Activated CD4-positive, alpha-beta T cell treated with anti-CD3 and anti-CD28 coated beads for 24 hours (primary cell): ENCODE results near the gene TAF7.
"Not testable (repeated sequence)": the region's sequence is repeated elsewhere in the genome, so short reads cannot be mapped to it uniquely, and the experiment has no call there.

ENCODE experiments used
- DNase-seq, 2 donors: peaks; one replicate each; pipeline ENCODE4 v3.0.0-alpha.2; 2020; ENCODE audit warnings: low read depth in 2 of 2

The TAF7 gene

DNA sequence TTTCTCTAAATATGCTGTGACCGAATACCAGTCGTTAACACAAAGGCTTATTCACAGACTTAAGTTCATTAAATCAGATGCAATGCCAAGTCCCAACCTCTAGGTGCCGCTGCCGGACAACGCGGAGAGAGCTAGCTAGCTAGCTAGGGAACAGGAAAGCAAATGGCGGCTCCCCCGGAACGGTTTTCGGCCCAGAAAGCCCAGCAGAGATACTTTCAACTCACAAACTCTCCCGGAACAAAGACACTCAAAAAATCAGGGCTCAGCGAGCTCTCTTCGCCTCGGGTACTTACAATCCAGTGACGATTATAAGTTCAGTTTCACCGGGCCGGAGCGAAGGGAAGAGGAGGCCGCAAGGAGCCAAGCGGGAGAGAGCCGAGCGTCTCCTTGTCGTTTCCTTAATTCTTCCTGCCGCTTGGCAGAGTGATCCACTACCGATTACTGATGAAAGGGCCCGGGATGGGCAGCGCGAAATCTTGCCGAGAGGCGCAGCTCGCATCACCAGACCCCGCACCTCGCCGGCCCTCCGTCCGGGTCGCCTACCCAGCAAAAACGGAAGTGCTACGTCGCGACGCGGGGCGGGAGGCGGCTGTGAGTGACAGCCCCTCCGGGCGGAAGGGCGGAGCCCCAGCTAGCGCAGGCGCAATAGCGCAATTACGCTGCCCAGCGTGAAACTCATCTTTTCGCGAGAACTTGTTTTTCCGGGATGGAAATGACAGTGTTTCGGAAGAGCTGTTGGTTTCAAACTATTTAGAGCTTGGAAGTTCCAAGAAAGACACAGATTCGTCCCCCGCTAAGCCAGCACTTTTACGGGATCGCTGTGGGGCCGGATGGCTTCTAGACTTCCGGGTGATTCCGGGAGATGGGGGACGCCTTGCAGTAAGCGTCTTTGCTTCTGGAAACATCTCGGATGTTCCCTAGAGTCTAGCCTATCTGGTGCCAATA lies at the start of gene TAF7:
TAF7 (minus strand) TSS at position 560 of the 945 bp plus-strand sequence. CDS start 740 bp downstream, outside the sequence.
- peak; percentile 82 to 86 for DNase-seq

GRCh38 chr5:141366016-141366896 lies 45.7 kb upstream of the TAF7 start:
- no peak for DNase-seq

- no peak for DNase-seq
Observed at GRCh38 chr5:141363952-141364660, 43.5 kb upstream of the TAF7 start, which contains the start of gene PCDHGA5. TSS of gene PCDHGA5 (plus strand) at chr5:141364162. CDS start at chr5:141364331, 169 bp downstream.

GRCh38 chr5:141362719-141363118 lies 42.1 kb upstream of the TAF7 start:
- DNase-seq, result no peak

GRCh38 chr5:141360685-141361084 lies 40.1 kb upstream of the TAF7 start:
- DNase-seq, result no peak

DNA sequence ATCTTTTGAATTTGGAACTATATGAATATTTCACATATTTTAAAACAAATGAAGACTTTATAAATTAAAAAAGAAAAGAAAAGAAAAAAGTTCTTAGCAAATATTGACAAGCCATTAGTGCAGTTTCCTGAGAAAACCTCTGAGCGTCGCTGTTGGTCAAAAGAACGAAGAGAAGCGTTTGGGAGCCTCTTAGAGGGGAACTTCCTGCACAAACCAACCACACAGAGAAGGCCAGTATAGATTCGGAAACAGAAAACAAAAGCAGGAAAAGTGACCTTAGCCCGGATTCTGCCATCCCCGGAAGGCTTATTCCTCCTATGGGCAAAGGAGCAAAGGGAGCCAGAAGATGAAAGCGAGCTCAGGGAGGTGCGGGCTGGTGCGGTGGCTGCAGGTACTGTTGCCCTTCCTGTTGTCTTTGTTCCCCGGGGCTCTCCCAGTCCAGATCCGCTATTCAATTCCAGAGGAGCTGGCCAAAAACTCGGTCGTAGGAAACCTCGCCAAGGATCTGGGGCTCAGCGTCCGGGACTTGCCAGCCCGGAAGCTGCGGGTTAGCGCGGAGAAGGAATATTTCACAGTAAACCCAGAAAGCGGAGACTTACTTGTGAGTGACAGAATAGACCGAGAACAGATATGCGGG lies 39.3 kb upstream of the TAF7 start, which contains the start of gene PCDHGB2:
PCDHGB2 (plus strand) TSS at position 205 of the 637 bp plus-strand sequence; CDS start at position 347, 142 bp downstream.
- no peak for DNase-seq

DNA sequence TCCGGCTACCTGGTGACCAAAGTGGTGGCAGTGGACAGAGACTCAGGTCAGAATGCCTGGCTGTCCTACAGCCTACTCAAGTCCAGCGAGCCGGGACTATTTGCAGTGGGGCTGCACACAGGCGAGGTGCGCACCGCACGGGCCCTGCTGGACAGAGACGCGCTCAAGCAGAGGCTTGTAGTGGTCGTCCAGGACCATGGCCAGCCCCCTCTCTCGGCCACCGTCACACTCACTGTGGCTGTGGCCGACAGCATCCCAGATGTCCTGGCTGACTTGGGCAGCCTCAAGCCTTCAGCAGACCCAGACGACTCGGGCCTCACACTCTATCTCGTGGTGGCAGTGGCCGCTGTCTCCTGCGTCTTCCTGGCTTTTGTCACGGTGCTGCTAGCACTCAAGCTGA lies 36.4 kb upstream of the TAF7 start:
- DNase-seq, result no peak

- DNase-seq, result no peak
Observed at GRCh38 chr5:141356133-141356532, 35.5 kb upstream of the TAF7 start.

DNA sequence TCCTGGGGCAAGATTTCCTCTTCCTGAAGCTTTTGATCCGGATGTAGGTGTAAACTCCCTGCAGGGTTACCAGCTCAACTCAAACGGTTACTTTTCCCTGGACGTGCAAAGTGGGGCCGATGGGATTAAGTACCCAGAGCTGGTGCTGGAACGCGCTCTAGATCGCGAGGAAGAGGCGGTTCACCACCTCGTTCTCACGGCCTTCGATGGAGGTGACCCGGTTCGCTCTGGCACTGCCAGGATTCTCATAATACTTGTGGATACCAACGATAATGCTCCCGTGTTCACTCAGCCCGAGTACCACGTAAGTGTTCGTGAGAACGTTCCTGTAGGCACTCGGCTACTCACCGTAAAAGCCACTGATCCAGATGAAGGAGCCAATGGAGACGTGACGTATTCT lies 35.1 kb upstream of the TAF7 start:
- DNase-seq, result no peak

DNA sequence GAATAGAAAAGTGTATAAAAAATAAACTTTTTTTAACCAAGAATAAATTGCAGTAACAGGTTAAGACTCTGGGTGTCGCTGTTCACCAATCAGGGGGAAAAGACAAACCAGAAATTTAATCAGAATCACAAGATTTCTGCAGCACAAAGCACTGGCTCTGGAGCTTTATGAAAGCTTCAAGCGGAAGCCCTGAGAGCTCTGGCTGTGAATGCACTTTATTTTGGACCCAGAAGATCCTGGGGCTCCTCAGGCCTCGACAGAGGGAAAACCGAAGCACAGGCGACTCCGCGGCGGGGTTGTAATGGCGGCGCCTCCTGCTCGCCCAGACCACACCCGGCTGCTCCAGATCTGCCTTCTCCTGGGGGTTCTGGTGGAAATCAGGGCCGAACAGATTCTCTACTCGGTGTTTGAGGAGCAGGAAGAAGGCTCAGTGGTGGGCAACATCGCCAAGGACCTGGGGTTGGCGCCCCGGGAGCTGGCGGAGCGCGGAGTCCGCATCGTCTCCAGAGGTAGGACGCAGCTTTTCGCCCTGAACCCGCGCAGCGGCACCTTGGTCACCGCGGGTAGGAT lies 34.4 kb upstream of the TAF7 start, which contains the start of gene PCDHGA4:
PCDHGA4 (plus strand) TSS at position 122 of the 570 bp plus-strand sequence; CDS start at position 209, 87 bp downstream.
- no peak for DNase-seq

GRCh38 chr5:141351591-141351990 lies 31.0 kb upstream of the TAF7 start:
- DNase-seq, result no peak

DNA sequence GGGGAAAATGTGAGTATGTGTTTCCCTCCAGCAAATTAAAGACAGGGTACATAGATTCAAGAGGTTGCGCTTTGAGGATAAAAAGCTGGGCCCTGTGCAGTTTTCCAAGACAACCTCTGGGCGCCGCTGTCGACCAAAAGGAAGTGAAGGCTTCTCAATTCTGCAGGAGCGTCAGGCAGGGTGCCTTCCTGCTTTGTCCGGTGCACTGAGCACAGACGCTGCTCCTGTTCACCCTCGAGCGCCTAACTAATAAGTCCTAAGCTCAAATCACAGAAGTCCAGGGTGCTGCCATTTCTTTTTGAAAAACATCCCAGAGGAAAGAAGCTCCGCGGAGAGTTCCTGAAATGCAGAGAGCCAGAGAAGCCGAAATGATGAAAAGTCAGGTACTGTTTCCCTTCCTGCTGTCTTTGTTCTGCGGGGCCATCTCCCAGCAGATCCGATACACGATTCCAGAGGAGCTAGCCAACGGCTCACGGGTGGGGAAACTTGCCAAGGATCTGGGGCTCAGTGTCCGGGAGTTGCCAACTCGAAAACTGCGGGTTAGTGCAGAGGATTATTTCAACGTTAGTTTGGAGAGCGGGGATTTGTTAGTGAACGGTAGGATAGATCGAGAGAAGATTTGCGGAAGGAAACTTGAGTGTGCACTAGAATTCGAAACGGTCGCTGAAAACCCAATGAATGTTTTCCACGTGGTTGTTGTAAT lies 29.5 kb upstream of the TAF7 start, which contains the start of gene PCDHGB1:
PCDHGB1 (plus strand) TSS at position 183 of the 703 bp plus-strand sequence; CDS start at position 345, 162 bp downstream.
- DNase-seq, result no peak

- not testable (repeated sequence) for DNase-seq
Observed at GRCh38 chr5:141346017-141346416, 25.4 kb upstream of the TAF7 start.

DNA sequence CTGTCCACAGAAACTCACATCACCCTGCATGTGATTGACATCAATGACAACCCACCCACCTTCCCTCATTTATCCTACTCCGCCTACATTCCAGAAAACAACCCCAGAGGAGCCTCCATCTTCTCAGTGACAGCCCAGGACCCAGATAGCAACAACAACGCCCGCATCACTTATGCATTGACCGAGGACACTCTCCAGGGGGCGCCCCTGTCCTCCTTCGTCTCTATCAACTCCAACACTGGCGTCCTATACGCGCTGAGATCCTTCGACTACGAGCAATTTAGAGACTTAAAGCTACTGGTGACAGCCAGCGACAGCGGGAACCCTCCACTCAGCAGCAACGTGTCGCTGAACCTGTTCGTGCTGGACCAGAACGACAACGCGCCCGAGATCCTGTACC lies 24.7 kb upstream of the TAF7 start:
- no peak for DNase-seq

DNA sequence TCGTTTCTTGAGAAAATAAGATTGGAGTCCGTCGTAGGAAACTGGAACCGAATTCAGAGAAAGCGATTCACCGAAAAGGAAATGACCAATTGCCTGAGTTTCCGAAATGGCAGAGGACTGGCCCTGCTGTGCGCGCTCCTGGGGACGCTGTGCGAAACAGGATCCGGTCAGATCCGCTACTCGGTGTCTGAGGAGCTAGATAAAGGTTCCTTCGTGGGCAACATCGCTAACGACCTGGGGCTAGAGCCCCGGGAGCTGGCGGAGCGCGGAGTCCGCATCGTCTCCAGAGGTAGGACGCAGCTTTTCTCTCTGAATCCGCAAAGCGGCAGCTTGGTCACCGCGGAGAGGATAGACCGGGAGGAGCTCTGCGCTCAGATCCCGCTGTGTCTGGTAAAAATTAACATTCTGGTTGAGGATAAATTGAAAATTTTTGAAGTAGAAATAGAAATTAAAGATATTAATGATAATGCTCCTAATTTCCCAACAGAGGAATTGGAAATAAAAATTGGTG lies 23.4 kb upstream of the TAF7 start:
- no peak for DNase-seq

- DNase-seq, result no peak
Observed at GRCh38 chr5:141343242-141343952, 22.8 kb upstream of the TAF7 start, which contains the start of gene PCDHGA3. TSS of gene PCDHGA3 (plus strand) at chr5:141343829. CDS start at chr5:141344034, 205 bp downstream.

- no peak for DNase-seq
Observed at GRCh38 chr5:141342773-141343172, 22.2 kb upstream of the TAF7 start.

DNA sequence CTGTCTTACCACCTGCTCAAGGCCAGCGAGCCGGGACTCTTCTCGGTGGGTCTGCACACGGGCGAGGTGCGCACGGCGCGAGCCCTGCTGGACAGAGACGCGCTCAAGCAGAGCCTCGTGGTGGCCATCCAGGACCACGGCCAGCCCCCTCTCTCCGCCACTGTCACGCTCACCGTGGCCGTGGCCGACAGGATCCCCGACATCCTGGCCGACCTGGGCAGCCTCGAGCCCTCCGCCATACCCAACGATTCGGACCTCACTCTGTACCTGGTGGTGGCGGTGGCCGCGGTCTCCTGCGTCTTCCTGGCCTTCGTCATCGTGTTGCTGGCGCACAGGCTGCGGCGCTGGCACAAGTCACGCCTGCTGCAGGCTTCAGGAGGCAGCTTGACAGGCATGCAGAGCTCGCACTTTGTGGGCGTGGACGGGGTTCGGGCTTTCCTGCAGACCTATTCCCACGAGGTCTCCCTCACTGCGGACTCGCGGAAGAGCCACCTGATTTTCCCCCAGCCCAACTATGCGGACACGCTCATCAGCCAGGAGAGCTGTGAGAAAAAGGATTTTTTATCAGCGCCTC lies 20.3 kb upstream of the TAF7 start:
- not testable (repeated sequence) for DNase-seq
